H1 (cell line): ENCODE measurements around the gene BARHL2. TPM values are rescaled to one million over a fixed set of nuclear protein-coding genes. Genes with fewer than 3 reads are reported as not detected.

Experiments
- ASH2L ChIP-seq: fragments of 200-600, 300-600 bp; sonication (generic); IDR thresholded peaks from one replicate; pipeline ENCODE4 v1.7.1; 2017; ENCODE audit warnings: low read length
- ATF2 ChIP-seq: IDR thresholded peaks from 2 replicates; pipeline ENCODE4 v1.6.1; 2012; ENCODE audit warnings: low read length, inconsistent platforms
- CBX8 ChIP-seq: fragments of 300-800, 300-1000 bp; sonication (generic); IDR thresholded peaks from 2 replicates; pipeline ENCODE4 v1.7.1; 2016; ENCODE audit warnings: low read depth, low read length, borderline replicate concordance
- E2F6 ChIP-seq: IDR thresholded peaks from 2 replicates; pipeline ENCODE4 v1.6.1; 2012; ENCODE audit warnings: inconsistent platforms
- EZH2 ChIP-seq: fragments of 200-600 bp; sonication (generic); IDR thresholded peaks from 2 replicates; pipeline ENCODE4 v1.7.1; 2012; ENCODE audit warnings: low read depth, mild to moderate bottlenecking, moderate library complexity, low read length, inconsistent platforms; ENCODE audit not compliant: severe bottlenecking
- FOSL1 ChIP-seq: IDR thresholded peaks from 2 replicates; pipeline ENCODE4 v1.6.1; 2011; ENCODE audit warnings: mild to moderate bottlenecking, low read depth, low read length, moderate library complexity; ENCODE audit not compliant: insufficient read depth
- GTF2F1 ChIP-seq: IDR thresholded peaks from 2 replicates; pipeline ENCODE4 v1.6.1; 2012; ENCODE audit warnings: low read depth, low read length, improper control_type of control experiment, borderline replicate concordance
- JUN ChIP-seq: IDR thresholded peaks from 2 replicates; pipeline ENCODE4 v1.6.1; 2011; ENCODE audit warnings: low read depth, mild to moderate bottlenecking, improper control_type of control experiment, low read length
- KDM5A ChIP-seq: fragments of 200-600 bp; IDR thresholded peaks from 2 replicates; pipeline ENCODE4 v1.7.1; 2012; ENCODE audit warnings: mild to moderate bottlenecking, low read length, inconsistent platforms, mixed read lengths
- POU5F1 ChIP-seq: IDR thresholded peaks from 2 replicates; pipeline ENCODE4 v1.6.1; 2011; ENCODE audit warnings: low read depth, mild to moderate bottlenecking, low read length, moderate library complexity
- RFX5 ChIP-seq: IDR thresholded peaks from 2 replicates; pipeline ENCODE4 v1.6.1; 2011; ENCODE audit warnings: low read depth, low read length, improper control_type of control experiment, borderline replicate concordance
- RNF2 ChIP-seq: fragments of 200-900, 300-1000 bp; sonication (generic); IDR thresholded peaks from 2 replicates; pipeline ENCODE4 v1.7.1; 2016; ENCODE audit warnings: borderline replicate concordance, low read depth, mild to moderate bottlenecking, antibody characterized with exemption, low read length; ENCODE audit not compliant: poor library complexity, severe bottlenecking; ENCODE audit errors: missing control alignments
- SIX5 ChIP-seq: IDR thresholded peaks from 2 replicates; pipeline ENCODE4 v1.6.1; 2011; ENCODE audit warnings: mild to moderate bottlenecking, low read depth, low read length
- SP1 ChIP-seq: IDR thresholded peaks from 2 replicates; pipeline ENCODE4 v1.6.1; 2011; ENCODE audit warnings: low read depth, low read length
- SP4 ChIP-seq: IDR thresholded peaks from 2 replicates; pipeline ENCODE4 v1.6.1; 2012; ENCODE audit warnings: low read length, inconsistent platforms
- TAF1 ChIP-seq: IDR thresholded peaks from 2 replicates; pipeline ENCODE4 v1.6.1; 2011; ENCODE audit warnings: mild to moderate bottlenecking, low read depth, low read length
- TBP ChIP-seq: IDR thresholded peaks from 2 replicates; pipeline ENCODE4 v1.6.1; 2011; ENCODE audit warnings: low read depth, low read length, improper control_type of control experiment
- TCF12 ChIP-seq: IDR thresholded peaks from 2 replicates; pipeline ENCODE4 v1.6.1; 2011; ENCODE audit warnings: low read depth, mild to moderate bottlenecking, low read length
- TEAD4 ChIP-seq: IDR thresholded peaks from 2 replicates; pipeline ENCODE4 v1.6.1; 2012; ENCODE audit warnings: low read depth, low read length, inconsistent platforms, mixed read lengths
- USF2 ChIP-seq: IDR thresholded peaks from 2 replicates; pipeline ENCODE4 v1.6.1; 2011; ENCODE audit warnings: low read length, improper control_type of control experiment
- ZNF274 ChIP-seq: IDR thresholded peaks from 2 replicates; pipeline ENCODE4 v1.7.0; 2012; ENCODE audit warnings: low read length, borderline replicate concordance; ENCODE audit errors: extremely low read depth
- polyA plus RNA-seq, 7 experiments: library from polyadenylated mRNA; depleted of rRNA in 3 of 7; stranded (reverse) in 5 of 7; unstranded in 2 of 7; fragments of >200 nt in 5 of 7; fragments of 200-250 nt in 2 of 7; gene quantifications; 1 replicate in 5 of 7; 2 replicates in 1 of 7; 4 replicates in 1 of 7; pipeline versions ENCODE4 v1.2.1 to v1.2.3, GENCODE V29; 2011 to 2013; ENCODE audit warnings: missing spikeins in 2 of 7, mixed read lengths in 2 of 7
- total RNA-seq: library from RNA; stranded (reverse); fragmentation: NEBNext Ultra II Directional; extraction: Animal tissue kit (Norgen Biotek cat#: 25700); gene quantifications from 2 replicates; pipeline ENCODE4 v1.2.1, GENCODE V29; 2021

The BARHL2 gene
- total and polyA plus RNA-seq, 2 of the 8 experiments (the other 6 are each of a cell fraction or from before 2014, with no cell fraction given) = 0.15 TPM; not detected in 1

GRCh38 chr1:90719330-90720144, 2.4 kb upstream of the BARHL2 start (continued):
- TF ChIP-seq CBX8 (peak; percentile 78; the same call in 1 of the 2 replicates), FOSL1 (no peak), JUN (no peak), TCF12 (no peak), SIX5 (no peak), TEAD4 (no peak), KDM5A (no peak), ATF2 (no peak), EZH2 (peak; percentile 80), TBP (no peak), POU5F1 (no peak), SP1 (no peak), USF2 (no peak), SP4 (no peak), ASH2L (no peak), ZNF274 (no peak), GTF2F1 (no peak), E2F6 (no peak), TAF1 (no peak), RFX5 (no peak), RNF2 (peak; percentile 47)
